Thymus (tissue), 11 donors: ENCODE measurements around the gene CEP95. TPM values are rescaled to one million over a fixed set of nuclear protein-coding genes. Genes with fewer than 3 reads are reported as not detected.

Experiments used
- DNase-seq, 9 donors: peaks; one replicate each; pipeline ENCODE4 v3.0.0-alpha.2; 2013; ENCODE audit warnings: low spot score in 9 of 9, low read depth in 6 of 9, missing footprints in 1 of 9
- H3K27ac ChIP-seq, 2 donors: one replicate each; pipeline ENCODE4 v1.5.1; 2013; ENCODE audit warnings: control low read depth in 1 of 2, low read depth in 1 of 2, low read length in 1 of 2, mild to moderate bottlenecking in 1 of 2, moderate library complexity in 1 of 2
- H3K27me3 ChIP-seq, 2 donors: one replicate each; pipeline ENCODE4 v1.5.1; 2013; ENCODE audit warnings: low read length in 1 of 2; ENCODE audit not compliant: control insufficient read depth in 2 of 2, insufficient read depth in 1 of 2
- H3K36me3 ChIP-seq, 2 donors: one replicate each; pipeline ENCODE4 v1.5.1; 2013; ENCODE audit warnings: low read length in 1 of 2, mild to moderate bottlenecking in 1 of 2, moderate library complexity in 1 of 2; ENCODE audit not compliant: control insufficient read depth in 2 of 2, insufficient read depth in 2 of 2
- H3K4me1 ChIP-seq, 2 donors: one replicate each; pipeline ENCODE4 v1.5.1; 2013; ENCODE audit warnings: low read length in 2 of 2; ENCODE audit not compliant: control insufficient read depth in 2 of 2, insufficient read depth in 2 of 2
- H3K4me3 ChIP-seq, 2 donors: one replicate each; pipeline ENCODE4 v1.5.1; 2013; ENCODE audit warnings: low read length in 2 of 2, control low read depth in 1 of 2, mild to moderate bottlenecking in 1 of 2
- H3K9me3 ChIP-seq, 2 donors: one replicate each; pipeline ENCODE4 v1.5.1; 2013; ENCODE audit warnings: low read length in 1 of 2, mild to moderate bottlenecking in 1 of 2; ENCODE audit not compliant: control insufficient read depth in 2 of 2, insufficient read depth in 1 of 2
- WGBS: extraction: QIAGEN DNeasy Blood & Tissue Kit; methylation state at CpG from one replicate; pipeline ENCODE4 v1.1.7; 2013; 5-methylcytosine and 5-hydroxymethylcytosine counted together
- polyA plus RNA-seq: library from polyadenylated mRNA; stranded (reverse); fragments of 200-250 nt; gene quantifications from one replicate; pipeline ENCODE4 v1.2.3, GENCODE V29; 2013
- total RNA-seq: library from RNA; stranded (reverse); fragments of 120-200 nt; gene quantifications from one replicate; pipeline ENCODE4 v1.2.4, GENCODE V29; 2013
- donor health status: healthy.

The CEP95 gene
- total and polyA plus RNA-seq, 2 donors = 43.4 to 126 TPM

DNA sequence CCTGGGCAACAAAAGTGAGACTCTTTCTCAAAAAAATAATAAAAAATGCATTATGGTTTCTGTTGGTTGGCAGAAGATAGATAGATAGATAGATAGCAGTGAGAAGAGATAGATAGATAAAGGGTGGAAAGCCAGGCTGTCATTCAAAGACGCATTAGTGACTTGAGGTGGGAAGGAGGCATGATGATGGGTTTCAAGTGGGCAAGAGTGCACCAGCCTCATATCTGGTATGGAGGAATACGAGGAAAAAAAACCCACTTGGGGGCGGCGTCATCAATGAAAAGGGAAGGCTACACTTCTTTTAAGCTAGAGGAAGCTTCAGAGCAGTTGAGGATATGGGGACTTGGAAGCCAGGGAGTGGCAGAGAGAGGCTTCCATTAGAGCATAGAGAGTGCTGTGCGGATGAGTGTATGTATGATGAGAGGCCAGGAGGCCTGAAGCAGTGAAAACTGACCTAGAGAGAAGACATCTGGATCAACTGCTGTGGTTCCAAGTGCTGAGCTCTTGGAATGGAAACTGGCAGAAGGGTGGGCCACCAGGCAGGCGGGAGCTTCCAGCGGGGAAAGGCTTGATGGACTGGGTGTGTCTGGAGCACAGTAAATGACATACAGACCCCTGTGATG lies 31.8 kb downstream of the CEP95 start:
- H3K4me3 ChIP-seq = no peak overlapping the region
- H3K4me1 ChIP-seq = no peaks in the 10 kb centered on the region
- H3K27ac ChIP-seq = no peak overlapping the region
- DNase-seq = no peak
- no peaks in the 10 kb centered on the region for H3K27me3 ChIP-seq
- 96% methylated on average over 7 of the region's 7 CpGs for WGBS
- no peaks in the 10 kb centered on the region for H3K9me3 ChIP-seq
- peaks cover 49 to 80% of the 10 kb centered on the region in 2 donors for H3K36me3 ChIP-seq

DNA sequence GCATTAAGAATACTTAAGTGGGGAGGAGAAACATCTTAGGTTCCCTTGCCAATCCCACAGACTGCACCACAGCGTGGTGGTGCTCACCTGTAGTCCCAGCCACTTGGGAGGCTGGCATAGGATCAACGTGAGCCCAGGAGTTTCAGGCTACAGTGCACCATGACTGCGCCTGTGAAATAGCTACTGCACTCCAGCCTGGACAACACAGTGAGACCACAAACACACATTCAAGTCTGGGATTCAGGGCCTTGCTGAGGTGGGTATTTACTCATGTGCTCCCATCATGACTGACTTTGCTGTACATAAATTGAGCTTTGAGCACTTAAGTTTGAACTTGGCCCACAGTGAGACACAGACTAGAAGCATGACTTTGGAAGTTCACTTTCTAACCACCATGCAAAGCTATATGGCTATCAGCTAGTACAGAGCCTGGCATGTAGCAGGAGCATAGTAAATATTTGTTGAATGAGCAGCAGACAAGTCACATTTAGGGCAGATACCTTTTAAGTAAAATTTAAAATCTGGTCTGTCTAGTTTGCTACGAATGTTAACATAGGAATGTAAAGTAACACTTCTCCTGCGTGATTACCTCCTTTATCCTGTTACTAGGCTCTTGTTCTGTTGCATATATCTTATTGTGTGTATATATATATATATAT lies 33.5 kb downstream of the CEP95 start:
- WGBS = 98% methylated on average over 5 of the region's 5 CpGs
- no peak overlapping the region for H3K4me3 ChIP-seq
- H3K4me1 ChIP-seq = no peaks in the 10 kb centered on the region
- DNase-seq = no peak
- no peaks in the 10 kb centered on the region for H3K27me3 ChIP-seq
- peaks cover 42 to 76% of the 10 kb centered on the region in 2 donors for H3K36me3 ChIP-seq
- H3K27ac ChIP-seq = no peak overlapping the region
- no peaks in the 10 kb centered on the region for H3K9me3 ChIP-seq

DNA sequence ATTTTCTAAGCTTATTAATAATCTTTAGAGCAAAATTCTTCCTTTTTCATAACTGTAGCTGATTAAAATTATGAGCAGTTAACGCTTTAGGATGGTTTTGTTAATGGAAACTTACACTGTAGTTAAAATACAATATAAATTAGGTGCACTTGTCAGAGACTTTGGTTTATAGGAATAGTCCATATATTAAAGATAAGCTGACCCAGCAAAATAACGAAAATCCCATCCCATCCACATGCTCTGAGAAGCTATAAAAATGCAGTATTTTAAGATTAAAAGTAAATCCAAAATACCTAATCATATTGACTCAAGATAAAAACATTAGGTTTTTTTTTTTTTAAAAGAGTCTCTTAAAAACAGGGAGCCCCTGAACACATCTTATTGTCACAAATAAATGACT lies 38.0 kb downstream of the CEP95 start:
- H3K4me1 ChIP-seq = no peaks in the 10 kb centered on the region
- no peak overlapping the region for H3K4me3 ChIP-seq
- H3K27me3 ChIP-seq = no peaks in the 10 kb centered on the region
- DNase-seq = no peak
- no peak overlapping the region for H3K27ac ChIP-seq
- peaks cover 35 to 69% of the 10 kb centered on the region in 2 donors for H3K36me3 ChIP-seq
- no peaks in the 10 kb centered on the region for H3K9me3 ChIP-seq
- 100% methylated on average over 2 of the region's 2 CpGs for WGBS

DNA sequence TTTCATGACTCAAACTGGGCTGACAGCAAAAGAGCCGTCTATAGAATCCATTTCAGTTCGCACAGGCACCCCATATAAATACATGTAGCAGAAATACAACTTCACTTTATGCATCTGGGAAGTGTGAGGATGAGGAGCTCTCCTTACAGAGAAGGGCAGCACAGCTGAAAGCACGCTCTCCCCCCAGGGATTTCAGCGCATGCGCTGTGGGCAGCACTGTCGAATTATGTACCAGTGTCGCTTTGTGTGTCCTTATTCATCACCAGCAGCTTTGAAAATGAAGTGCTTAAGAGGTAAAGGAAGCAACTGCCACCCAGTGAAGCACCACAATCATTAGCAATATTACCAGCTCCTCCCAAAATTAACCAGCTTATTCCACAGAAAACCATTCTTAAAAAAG lies 39.9 kb downstream of the CEP95 start:
- 98% methylated on average over 7 of the region's 7 CpGs for WGBS
- Histone ChIP-seq H3K27ac (no peak overlapping the region), H3K27me3 (no peaks in the 10 kb centered on the region), H3K36me3 (peaks cover 30 to 66% of the 10 kb centered on the region in 2 donors), H3K9me3 (no peaks in the 10 kb centered on the region), H3K4me3 (no peak overlapping the region), H3K4me1 (no peaks in the 10 kb centered on the region)
- DNase-seq = no peak

DNA sequence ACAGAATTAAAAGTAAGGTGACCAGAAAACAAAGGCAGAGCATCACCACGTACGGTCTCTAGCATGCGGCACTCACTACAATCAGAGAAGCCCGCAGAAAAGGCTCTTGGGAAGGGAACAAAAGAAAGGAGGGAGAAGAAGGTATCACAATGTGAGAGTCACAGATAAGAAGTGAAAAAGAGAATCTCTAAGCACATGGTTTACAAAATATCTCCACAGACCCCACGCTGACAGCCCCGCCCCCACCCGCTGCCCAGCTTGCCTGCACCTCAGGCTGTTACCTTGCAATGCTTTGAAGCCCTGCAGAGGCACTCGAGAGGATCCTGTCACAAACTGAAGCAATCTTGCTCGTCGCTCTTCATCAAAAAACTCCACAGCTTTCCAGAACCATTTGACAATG lies 40.5 kb downstream of the CEP95 start:
- no peak for DNase-seq
- Histone ChIP-seq H3K27me3 (no peaks in the 10 kb centered on the region), H3K9me3 (no peaks in the 10 kb centered on the region), H3K27ac (no peak overlapping the region), H3K4me1 (no peaks in the 10 kb centered on the region), H3K4me3 (no peak overlapping the region), H3K36me3 (peaks cover 27 to 63% of the 10 kb centered on the region in 2 donors)
- 96% methylated on average over 10 of the region's 10 CpGs for WGBS

DNA sequence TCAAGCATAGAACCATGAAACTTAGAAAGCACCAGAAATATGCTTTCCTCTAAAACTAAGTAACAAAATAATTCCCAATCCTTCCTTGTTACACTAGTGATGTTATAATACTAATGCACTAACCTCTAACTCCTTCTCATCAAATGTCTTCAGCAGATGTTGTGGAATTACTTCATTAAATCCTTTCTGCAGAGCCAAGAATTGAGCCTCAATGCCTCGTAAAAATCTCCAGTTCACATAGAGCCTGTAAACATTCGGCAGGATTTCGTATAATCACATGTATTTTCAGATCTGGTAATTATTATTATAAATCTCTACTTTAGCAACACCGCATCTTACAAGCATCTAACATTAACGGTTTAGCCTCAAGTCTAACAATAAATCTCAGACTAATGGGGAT lies 44.7 kb downstream of the CEP95 start:
- no peak for DNase-seq
- no peaks in the 10 kb centered on the region for H3K27me3 ChIP-seq
- H3K4me3 ChIP-seq = no peak overlapping the region
- H3K36me3 ChIP-seq = peaks cover 27 to 64% of the 10 kb centered on the region in 2 donors
- WGBS = 99% methylated on average over 5 of the region's 5 CpGs
- H3K4me1 ChIP-seq = no peaks in the 10 kb centered on the region
- H3K27ac ChIP-seq = no peak overlapping the region
- H3K9me3 ChIP-seq = no peaks in the 10 kb centered on the region

DNA sequence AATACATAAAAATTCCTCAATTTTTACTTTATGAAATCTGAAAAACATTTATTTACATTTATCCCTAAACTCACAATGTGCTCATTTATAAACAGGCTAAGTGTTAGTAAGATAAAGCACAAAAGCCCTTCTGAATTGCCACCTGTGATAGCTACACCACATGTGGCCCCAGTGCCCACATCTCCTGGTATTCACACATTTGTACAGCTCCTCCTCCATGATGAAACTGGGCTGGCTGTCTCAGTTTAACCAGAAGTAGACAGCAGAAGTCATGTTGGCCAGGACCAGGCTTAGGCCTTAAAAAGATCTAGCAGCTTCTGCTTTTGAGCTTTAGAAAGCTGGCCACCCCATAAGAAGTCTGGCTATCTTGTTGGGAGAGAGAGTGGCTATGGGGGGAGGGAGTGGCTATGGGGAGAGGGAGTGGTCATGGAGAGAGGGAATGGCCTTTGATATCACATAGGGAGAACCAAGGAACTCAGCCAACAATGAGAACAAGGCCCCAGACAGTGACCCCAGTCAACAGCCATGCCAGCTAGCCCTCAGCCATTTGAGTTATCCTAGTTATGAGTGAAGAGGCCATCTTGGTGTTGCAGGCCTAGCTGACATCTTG lies 47.4 kb downstream of the CEP95 start:
- DNase-seq = no peak
- no peak overlapping the region for H3K27ac ChIP-seq
- H3K9me3 ChIP-seq = no peaks in the 10 kb centered on the region
- peaks cover 12 to 56% of the 10 kb centered on the region in 2 donors for H3K36me3 ChIP-seq
- H3K4me1 ChIP-seq = no peaks in the 10 kb centered on the region
- no peaks in the 10 kb centered on the region for H3K27me3 ChIP-seq
- H3K4me3 ChIP-seq = no peak overlapping the region

DNA sequence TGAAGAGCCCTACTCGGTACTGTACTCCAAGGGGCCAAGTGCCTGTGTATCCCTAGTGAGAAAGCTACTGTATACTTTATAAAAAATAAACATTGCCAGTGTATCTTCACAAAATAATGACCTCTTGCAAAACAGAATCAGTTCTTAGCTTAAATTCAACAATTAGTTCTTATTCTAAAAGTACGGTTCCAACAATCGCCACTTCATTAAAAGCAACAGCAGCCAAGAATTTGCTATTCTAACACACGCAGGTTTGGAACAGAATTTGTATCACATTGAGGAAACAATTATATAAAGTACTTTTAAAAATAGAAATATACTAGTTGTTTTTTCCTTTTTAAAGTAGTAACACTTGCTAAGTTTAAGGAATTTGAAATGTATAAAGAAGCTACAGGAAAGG lies 48.5 kb downstream of the CEP95 start:
- DNase-seq = no peak
- no peak overlapping the region for H3K27ac ChIP-seq
- no peaks in the 10 kb centered on the region for H3K4me1 ChIP-seq
- WGBS = 97% methylated on average over 4 of the region's 4 CpGs
- peaks cover 6 to 55% of the 10 kb centered on the region in 2 donors for H3K36me3 ChIP-seq
- H3K27me3 ChIP-seq = no peaks in the 10 kb centered on the region
- H3K9me3 ChIP-seq = no peaks in the 10 kb centered on the region
- no peak overlapping the region for H3K4me3 ChIP-seq

DNA sequence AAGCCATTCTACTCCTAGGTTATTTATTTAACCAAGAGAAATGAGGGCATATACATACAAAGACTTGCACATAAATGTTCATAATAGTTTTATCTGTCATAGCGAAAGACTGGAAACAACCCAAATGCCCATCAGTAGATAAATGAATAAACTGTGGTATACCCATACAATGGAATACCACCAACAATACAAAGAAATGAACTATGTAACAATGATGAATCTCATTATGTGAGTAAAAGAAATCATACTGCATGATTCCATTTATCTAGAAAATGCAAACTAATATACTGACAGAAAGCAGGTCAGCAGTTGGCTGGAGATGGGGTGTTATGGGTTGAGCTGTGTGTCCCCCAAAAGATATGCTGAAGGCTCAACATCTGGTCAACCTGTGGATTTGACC lies 57.3 kb downstream of the CEP95 start:
- WGBS = 98% methylated on average over 1 of the region's 1 CpG
- Histone ChIP-seq H3K4me3 (no peak overlapping the region), H3K27ac (no peak overlapping the region), H3K4me1 (no peaks in the 10 kb centered on the region), H3K27me3 (no peaks in the 10 kb centered on the region), H3K9me3 (no peaks in the 10 kb centered on the region), H3K36me3 (peaks cover 16 to 31% of the 10 kb centered on the region in 2 donors)
- DNase-seq = no peak
